Measurements from ENCODE around the gene PATL2. TPM values are rescaled to one million over a fixed set of nuclear protein-coding genes. Genes with fewer than 3 reads are reported as not detected.

Gene PATL2
- total and polyA plus RNA-seq, 2 experiments from 2014 or later = 0.19 TPM; not detected in 1

DNA sequence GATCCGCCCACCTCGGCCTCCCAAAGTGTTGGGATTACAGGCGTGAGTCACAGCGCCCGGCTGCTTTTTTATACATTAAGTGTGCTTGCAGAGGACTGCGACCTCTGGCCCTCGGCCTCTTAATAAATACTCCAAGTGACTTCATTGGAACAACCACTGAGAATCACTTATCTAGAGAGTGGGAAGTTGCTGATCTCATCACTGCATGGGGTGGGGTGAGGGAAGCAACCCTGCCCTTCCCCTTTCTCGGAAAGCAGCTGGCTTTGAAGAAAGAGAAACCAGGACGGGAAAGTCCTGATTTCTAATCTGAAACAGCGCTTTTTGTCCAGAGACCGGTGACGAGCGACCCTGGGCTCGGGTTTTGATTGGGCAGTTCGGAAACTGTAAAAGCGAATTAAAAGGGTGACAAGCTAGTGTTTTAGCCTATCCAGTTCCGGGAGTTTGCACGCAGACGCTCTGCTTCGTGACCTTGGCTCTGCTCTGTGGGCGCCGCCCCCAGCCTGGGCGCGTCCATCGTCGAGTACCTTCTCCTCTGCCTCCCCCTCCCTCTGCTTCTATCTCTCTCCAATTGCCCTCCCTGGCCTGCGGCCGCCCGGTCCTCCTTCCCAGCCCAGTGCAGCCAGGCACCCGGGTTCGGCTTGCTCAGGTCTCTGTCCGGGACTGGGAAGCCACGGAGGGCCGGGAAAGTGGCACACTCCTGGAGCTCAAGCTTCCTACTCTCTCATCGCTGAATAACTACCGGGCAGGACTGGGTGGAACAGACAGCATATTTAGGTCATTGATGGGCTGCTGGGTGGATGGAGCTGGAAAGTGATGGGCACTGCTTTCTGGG lies 17.7 kb upstream of the PATL2 start:
- no peaks in the 10 kb centered on the region for H3F3A ChIP-seq (replicated peaks; ENCODE audit: low read depth)
- Mint-ChIP-seq H3K9me3 (no peaks in the 10 kb centered on the region), H3K4me1 (peaks cover 26% of the 10 kb centered on the region), H3K36me3 (ENCODE audit: low read depth) (no peaks in the 10 kb centered on the region), H3K27ac (peak overlapping the region; percentile 98), H3K4me3 (peak overlapping the region; percentile 98), H3K27me3 (ENCODE audit: insufficient read depth, low read depth, poor library complexity) (peaks cover 14% of the 10 kb centered on the region)
- peak overlapping the region; percentile 79 for H3K27ac ChIP-seq (ENCODE audit: low read depth)
- peak; percentile 96 for ATAC-seq
- peak; percentile 87 for TF ChIP-seq CREB1 (CRISPR knock-in tag; IDR thresholded peaks at IDR 0.05; ENCODE audit: low read depth)
- TF ChIP-seq CTCF (conservative IDR thresholded peaks at IDR 0.05; ENCODE audit: low read depth in 2 of 2) = no peak
- no peak for TF ChIP-seq NANOG (IDR thresholded peaks at IDR 0.05; ENCODE audit: borderline replicate concordance)
- TF ChIP-seq, protein P1, sequence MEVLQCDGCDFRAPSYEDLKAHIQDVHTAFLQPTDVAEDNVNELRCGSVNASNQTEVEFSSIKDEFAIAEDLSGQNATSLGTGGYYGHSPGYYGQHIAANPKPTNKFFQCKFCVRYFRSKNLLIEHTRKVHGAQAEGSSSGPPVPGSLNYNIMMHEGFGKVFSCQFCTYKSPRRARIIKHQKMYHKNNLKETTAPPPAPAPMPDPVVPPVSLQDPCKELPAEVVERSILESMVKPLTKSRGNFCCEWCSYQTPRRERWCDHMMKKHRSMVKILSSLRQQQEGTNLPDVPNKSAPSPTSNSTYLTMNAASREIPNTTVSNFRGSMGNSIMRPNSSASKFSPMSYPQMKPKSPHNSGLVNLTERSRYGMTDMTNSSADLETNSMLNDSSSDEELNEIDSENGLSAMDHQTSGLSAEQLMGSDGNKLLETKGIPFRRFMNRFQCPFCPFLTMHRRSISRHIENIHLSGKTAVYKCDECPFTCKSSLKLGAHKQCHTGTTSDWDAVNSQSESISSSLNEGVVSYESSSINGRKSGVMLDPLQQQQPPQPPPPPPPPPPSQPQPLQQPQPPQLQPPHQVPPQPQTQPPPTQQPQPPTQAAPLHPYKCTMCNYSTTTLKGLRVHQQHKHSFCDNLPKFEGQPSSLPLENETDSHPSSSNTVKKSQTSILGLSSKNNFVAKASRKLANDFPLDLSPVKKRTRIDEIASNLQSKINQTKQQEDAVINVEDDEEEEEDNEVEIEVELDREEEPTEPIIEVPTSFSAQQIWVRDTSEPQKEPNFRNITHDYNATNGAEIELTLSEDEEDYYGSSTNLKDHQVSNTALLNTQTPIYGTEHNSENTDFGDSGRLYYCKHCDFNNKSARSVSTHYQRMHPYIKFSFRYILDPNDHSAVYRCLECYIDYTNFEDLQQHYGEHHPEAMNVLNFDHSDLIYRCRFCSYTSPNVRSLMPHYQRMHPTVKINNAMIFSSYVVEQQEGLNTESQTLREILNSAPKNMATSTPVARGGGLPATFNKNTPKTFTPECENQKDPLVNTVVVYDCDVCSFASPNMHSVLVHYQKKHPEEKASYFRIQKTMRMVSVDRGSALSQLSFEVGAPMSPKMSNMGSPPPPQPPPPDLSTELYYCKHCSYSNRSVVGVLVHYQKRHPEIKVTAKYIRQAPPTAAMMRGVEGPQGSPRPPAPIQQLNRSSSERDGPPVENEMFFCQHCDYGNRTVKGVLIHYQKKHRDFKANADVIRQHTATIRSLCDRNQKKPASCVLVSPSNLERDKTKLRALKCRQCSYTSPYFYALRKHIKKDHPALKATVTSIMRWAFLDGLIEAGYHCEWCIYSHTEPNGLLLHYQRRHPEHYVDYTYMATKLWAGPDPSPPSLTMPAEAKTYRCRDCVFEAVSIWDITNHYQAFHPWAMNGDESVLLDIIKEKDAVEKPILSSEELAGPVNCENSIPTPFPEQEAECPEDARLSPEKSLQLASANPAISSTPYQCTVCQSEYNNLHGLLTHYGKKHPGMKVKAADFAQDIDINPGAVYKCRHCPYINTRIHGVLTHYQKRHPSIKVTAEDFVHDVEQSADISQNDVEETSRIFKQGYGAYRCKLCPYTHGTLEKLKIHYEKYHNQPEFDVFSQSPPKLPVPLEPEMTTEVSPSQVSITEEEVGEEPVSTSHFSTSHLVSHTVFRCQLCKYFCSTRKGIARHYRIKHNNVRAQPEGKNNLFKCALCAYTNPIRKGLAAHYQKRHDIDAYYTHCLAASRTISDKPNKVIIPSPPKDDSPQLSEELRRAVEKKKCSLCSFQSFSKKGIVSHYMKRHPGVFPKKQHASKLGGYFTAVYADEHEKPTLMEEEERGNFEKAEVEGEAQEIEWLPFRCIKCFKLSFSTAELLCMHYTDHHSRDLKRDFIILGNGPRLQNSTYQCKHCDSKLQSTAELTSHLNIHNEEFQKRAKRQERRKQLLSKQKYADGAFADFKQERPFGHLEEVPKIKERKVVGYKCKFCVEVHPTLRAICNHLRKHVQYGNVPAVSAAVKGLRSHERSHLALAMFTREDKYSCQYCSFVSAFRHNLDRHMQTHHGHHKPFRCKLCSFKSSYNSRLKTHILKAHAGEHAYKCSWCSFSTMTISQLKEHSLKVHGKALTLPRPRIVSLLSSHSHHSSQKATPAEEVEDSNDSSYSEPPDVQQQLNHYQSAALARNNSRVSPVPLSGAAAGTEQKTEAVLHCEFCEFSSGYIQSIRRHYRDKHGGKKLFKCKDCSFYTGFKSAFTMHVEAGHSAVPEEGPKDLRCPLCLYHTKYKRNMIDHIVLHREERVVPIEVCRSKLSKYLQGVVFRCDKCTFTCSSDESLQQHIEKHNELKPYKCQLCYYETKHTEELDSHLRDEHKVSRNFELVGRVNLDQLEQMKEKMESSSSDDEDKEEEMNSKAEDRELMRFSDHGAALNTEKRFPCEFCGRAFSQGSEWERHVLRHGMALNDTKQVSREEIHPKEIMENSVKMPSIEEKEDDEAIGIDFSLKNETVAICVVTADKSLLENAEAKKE (CRISPR knock-in tag; IDR thresholded peaks at IDR 0.05) = no peak
- TF ChIP-seq EZH2phosphoT487 (IDR thresholded peaks at IDR 0.05; ENCODE audit: unreplicated experiment) = no peak
- TF ChIP-seq ZNF331 (CRISPR knock-in tag; IDR thresholded peaks at IDR 0.05; ENCODE audit: low read depth) = no peak
- no peak for TF ChIP-seq ZNF114 (CRISPR knock-in tag; IDR thresholded peaks at IDR 0.05)
- TF ChIP-seq, protein P2, sequence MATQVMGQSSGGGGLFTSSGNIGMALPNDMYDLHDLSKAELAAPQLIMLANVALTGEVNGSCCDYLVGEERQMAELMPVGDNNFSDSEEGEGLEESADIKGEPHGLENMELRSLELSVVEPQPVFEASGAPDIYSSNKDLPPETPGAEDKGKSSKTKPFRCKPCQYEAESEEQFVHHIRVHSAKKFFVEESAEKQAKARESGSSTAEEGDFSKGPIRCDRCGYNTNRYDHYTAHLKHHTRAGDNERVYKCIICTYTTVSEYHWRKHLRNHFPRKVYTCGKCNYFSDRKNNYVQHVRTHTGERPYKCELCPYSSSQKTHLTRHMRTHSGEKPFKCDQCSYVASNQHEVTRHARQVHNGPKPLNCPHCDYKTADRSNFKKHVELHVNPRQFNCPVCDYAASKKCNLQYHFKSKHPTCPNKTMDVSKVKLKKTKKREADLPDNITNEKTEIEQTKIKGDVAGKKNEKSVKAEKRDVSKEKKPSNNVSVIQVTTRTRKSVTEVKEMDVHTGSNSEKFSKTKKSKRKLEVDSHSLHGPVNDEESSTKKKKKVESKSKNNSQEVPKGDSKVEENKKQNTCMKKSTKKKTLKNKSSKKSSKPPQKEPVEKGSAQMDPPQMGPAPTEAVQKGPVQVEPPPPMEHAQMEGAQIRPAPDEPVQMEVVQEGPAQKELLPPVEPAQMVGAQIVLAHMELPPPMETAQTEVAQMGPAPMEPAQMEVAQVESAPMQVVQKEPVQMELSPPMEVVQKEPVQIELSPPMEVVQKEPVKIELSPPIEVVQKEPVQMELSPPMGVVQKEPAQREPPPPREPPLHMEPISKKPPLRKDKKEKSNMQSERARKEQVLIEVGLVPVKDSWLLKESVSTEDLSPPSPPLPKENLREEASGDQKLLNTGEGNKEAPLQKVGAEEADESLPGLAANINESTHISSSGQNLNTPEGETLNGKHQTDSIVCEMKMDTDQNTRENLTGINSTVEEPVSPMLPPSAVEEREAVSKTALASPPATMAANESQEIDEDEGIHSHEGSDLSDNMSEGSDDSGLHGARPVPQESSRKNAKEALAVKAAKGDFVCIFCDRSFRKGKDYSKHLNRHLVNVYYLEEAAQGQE (IDR thresholded peaks at IDR 0.05; ENCODE audit: unreplicated experiment) = no peak
- TF ChIP-seq, protein P3, sequence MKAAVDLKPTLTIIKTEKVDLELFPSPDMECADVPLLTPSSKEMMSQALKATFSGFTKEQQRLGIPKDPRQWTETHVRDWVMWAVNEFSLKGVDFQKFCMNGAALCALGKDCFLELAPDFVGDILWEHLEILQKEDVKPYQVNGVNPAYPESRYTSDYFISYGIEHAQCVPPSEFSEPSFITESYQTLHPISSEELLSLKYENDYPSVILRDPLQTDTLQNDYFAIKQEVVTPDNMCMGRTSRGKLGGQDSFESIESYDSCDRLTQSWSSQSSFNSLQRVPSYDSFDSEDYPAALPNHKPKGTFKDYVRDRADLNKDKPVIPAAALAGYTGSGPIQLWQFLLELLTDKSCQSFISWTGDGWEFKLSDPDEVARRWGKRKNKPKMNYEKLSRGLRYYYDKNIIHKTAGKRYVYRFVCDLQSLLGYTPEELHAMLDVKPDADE (IDR thresholded peaks at IDR 0.05) = no peak
- no peak for TF ChIP-seq EZH2 (IDR thresholded peaks at IDR 0.05; ENCODE audit: low read depth, unreplicated experiment)
- TF ChIP-seq JUNB (IDR thresholded peaks at IDR 0.05; ENCODE audit: unreplicated experiment) = no peak
- no peak for TF ChIP-seq STAT1 (IDR thresholded peaks at IDR 0.05; ENCODE audit: unreplicated experiment)
- TF ChIP-seq POLR2AphosphoS5 (IDR thresholded peaks at IDR 0.05; ENCODE audit: low read depth) = peak; percentile 79
- peaks cover 5% of the 10 kb centered on the region for H3K4me1 ChIP-seq (ENCODE audit: insufficient read depth)
- H3K4me2 ChIP-seq = peak overlapping the region; percentile 77
- peaks cover 9% of the 10 kb centered on the region for H3K27me3 ChIP-seq (ENCODE audit: insufficient read depth)
- H3K9me2 ChIP-seq (ENCODE audit: insufficient read depth) = no peaks in the 10 kb centered on the region
- H3K36me3 ChIP-seq (ENCODE audit: insufficient read depth) = no peaks in the 10 kb centered on the region
- DNase-seq (ENCODE audit: low spot score) = peak; percentile 98
- no peaks in the 10 kb centered on the region for H3K79me2 ChIP-seq (replicated peaks; ENCODE audit: insufficient read depth)
- H3K4me3 ChIP-seq = peak overlapping the region; percentile 66
- peak overlapping the region; percentile 10; the same call in 1 of the 2 replicates for H2AFZ ChIP-seq
- no peaks in the 10 kb centered on the region for H4K20me1 ChIP-seq (replicated peaks; ENCODE audit: insufficient read depth)
